PC-3 (cell line): ENCODE results near the gene RABGEF1.
"Not testable (repeated sequence)": the region's sequence is repeated elsewhere in the genome, so short reads cannot be mapped to it uniquely, and the experiment has no call there.

Source experiments
- EZH2 ChIP-seq: fragments of 300-600 bp; sonication (generic); IDR thresholded peaks from one replicate; pipeline ENCODE4 v1.6.1; 2017; ENCODE audit warnings: antibody characterized with exemption, mild to moderate bottlenecking, low read length; ENCODE audit not compliant: unreplicated experiment
- TF ChIP-seq, protein P1 (sequence below): fragments of 300-600 bp; sonication (generic); conservative IDR thresholded peaks from 2 replicates; pipeline ENCODE4 v1.5.1; 2017; ENCODE audit warnings: antibody characterized with exemption, low read depth, mild to moderate bottlenecking, low read length

GRCh38 chr7:66767486-66767885 is 27.0 kb downstream of the RABGEF1 start:
- TF ChIP-seq, protein P1, sequence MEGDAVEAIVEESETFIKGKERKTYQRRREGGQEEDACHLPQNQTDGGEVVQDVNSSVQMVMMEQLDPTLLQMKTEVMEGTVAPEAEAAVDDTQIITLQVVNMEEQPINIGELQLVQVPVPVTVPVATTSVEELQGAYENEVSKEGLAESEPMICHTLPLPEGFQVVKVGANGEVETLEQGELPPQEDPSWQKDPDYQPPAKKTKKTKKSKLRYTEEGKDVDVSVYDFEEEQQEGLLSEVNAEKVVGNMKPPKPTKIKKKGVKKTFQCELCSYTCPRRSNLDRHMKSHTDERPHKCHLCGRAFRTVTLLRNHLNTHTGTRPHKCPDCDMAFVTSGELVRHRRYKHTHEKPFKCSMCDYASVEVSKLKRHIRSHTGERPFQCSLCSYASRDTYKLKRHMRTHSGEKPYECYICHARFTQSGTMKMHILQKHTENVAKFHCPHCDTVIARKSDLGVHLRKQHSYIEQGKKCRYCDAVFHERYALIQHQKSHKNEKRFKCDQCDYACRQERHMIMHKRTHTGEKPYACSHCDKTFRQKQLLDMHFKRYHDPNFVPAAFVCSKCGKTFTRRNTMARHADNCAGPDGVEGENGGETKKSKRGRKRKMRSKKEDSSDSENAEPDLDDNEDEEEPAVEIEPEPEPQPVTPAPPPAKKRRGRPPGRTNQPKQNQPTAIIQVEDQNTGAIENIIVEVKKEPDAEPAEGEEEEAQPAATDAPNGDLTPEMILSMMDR = not testable (repeated sequence)
- TF ChIP-seq EZH2 = not testable (repeated sequence)
